Fibroblast of mammary gland (primary cell): ENCODE measurements around the gene LINS1.

Experiments
- DNase-seq: peaks from one replicate; pipeline ENCODE4 v3.0.0-alpha.2; 2010; ENCODE audit warnings: low read depth
- H3K4me3 ChIP-seq: 2 replicates; pipeline ENCODE4 v1.5.1; 2011; ENCODE audit warnings: low read depth, mild to moderate bottlenecking, low read length, moderate library complexity; ENCODE audit not compliant: control insufficient read depth
- CTCF ChIP-seq: conservative IDR thresholded peaks from 2 replicates; pipeline ENCODE4 v1.5.1; 2011; ENCODE audit warnings: low read depth, low read length, inconsistent platforms; ENCODE audit not compliant: control insufficient read depth, insufficient read depth

The LINS1 gene

DNA sequence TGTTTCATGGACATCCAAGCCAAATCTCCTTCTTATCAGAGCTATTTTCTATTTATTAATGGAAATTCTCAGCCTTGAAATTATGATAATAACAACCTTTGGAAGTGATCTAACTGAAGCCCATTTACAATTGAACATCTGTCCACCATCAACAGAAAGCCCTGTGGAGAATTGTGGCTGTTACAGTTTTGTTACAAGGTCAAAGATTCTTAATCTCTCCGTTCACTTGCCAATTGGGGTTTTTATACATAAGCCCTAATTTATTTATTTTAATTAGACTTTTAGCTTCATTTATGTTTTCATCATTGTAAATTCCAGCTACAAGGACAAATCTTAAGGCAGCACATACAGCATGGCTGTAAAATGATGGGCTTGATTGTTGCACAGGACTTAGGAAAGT, 76.5 kb downstream of the LINS1 start:
- H3K4me3 ChIP-seq = no peak overlapping the region
- TF ChIP-seq CTCF = no peak
- no peak for DNase-seq

GRCh38 chr15:100524326-100524725, 77.7 kb downstream of the LINS1 start:
- DNase-seq = no peak
- no peak overlapping the region for H3K4me3 ChIP-seq
- no peak for TF ChIP-seq CTCF

GRCh38 chr15:100521907-100522306, 80.1 kb downstream of the LINS1 start:
- TF ChIP-seq CTCF = no peak
- H3K4me3 ChIP-seq = no peak overlapping the region
- no peak for DNase-seq

DNA sequence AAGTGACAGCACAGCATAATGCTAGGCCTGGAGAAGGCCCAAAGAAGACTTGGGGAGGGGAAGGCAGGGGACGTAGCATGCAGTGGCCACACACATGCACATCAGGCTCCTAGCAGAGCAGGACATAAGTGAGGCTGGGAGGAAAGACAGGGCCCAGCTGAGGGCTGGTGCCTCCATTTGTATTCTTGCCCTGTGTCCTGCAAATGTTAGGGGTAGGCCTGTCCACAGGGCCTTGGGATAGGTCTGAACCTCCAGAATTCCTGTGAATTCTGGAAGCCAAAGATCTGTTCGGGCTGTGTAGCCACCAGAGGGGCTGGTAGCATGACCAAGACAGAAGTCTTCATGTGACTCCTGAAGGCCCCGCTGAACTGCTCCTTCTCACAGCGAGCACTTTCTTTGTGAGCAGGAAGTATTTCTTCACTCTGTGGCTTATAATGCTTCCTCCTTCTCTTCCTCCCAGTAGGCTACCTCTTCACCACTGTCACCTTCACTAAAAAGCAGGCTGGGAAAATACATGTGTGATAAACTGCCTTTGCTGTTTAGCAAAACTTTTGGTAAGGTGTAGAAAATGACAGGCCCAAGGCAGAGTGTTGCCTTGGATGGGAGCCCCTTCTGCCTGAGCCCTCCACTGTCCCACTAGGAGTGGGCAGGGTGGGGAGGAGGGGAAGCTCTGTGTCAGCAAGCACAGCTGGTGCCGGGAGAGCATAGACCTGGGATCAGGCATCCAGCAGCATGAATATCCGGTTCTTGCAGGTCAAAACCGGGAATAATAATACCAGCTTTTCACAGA, 81.7 kb downstream of the LINS1 start:
- DNase-seq = no peak
- H3K4me3 ChIP-seq = no peak overlapping the region
- TF ChIP-seq CTCF = no peak

GRCh38 chr15:100517846-100518245, 84.1 kb downstream of the LINS1 start:
- DNase-seq = no peak
- TF ChIP-seq CTCF = no peak
- H3K4me3 ChIP-seq = no peak overlapping the region
